TTC549 (cell line): ENCODE results near the gene TMTC1.
"Not testable (repeated sequence)": the region's sequence is repeated elsewhere in the genome, so short reads cannot be mapped to it uniquely, and the experiment has no call there.

Experiments used
- FAIRE-seq: peaks from 2 replicates; lab custom pipeline; 2012; peaks lifted over from hg19 to GRCh38; lab: Jason Lieb, UNC

The TMTC1 gene

DNA sequence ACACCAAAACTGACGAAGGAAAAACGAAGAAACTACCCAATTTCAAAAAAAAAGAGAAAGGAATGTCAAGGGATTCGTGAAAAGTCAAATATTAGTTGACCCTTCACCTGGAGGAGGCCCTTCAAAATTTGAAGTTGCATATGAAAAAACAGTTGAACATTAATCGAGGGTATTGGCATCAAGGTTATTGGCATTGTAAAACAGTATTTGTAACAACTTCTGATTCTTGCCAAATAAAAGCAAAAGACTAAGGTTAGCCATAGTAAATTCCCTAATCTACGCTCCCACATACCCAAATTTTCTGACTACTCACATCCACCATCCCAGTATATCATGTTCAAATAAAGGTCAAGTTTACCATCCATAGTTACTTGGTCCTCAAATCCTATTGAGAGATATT lies 118.6 kb downstream of the TMTC1 start:
- FAIRE-seq, result no peak

DNA sequence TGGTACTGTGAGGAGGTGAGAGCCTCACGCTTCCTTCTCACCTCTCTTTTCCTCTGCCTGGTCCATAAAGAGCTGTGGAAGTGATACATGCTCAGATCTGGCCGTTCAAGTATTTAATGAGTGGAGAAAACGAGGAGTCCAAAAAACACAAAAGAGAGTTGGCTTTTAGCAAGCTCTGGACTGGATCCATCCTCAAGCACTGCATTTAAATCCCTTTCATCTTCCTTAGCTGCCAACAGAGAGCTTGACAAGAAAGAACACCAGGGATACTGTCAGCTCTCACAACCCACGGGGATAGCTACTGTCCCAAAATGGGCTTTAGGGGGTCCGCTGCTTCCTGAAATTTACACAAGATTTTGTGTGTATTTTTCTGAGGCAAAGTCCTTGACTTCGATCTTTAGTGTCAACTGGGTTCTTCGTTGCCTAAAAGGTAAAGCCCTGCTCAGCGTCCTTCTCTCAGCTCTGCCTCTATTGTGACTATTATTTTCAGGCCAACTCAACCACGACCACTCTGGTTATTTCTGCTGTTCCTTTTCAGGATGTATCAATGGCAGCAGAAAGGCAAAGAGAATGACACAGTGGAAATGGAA lies 120.9 kb downstream of the TMTC1 start:
- FAIRE-seq, result no peak

GRCh38 chr12:29660847-29661246 lies 122.9 kb downstream of the TMTC1 start:
- no peak for FAIRE-seq

- no peak for FAIRE-seq
Measured at GRCh38 chr12:29656762-29657538, 126.8 kb downstream of the TMTC1 start.

- no peak for FAIRE-seq
Measured at GRCh38 chr12:29655861-29656260, 127.9 kb downstream of the TMTC1 start.

DNA sequence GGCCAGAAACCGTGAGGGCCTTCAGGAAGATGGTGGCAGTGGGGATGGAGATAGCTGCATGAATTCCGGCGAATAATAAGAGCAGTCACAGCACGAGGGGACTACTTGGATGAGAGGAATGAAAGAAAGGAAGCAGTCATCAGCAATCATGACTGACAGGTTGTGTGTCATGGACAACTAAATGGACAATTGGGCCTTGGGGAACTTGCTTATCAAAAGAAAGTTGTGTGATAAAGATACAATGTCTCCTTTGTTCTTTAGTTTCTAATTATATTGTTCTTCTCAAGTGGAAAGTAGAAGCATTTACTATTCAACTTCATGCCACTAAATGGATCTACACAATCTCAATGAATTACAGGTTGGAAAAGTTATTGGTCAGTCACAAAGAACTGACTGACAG lies 130.5 kb downstream of the TMTC1 start:
- no peak for FAIRE-seq

DNA sequence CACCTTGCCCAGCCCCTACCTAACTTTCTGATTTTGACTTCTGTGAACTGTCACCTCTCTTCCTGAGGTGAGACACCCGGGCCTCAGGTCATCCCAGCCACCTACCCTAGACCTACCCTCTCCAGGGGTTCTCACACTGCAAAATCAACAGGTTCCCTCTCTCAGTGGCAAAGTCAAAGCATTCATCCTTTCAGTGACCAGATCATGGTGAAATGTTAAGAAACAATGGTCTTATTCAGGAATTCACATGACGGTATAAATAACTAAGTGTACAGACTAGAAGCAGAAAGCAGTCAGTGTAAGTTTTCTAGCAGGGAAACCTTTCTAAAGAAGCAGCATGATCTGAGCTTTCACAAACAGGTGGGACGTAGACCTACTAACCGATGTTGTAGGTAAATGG lies 133.4 kb downstream of the TMTC1 start:
- FAIRE-seq, result no peak

- no peak for FAIRE-seq
Measured at GRCh38 chr12:29649722-29650121, 134.0 kb downstream of the TMTC1 start.

GRCh38 chr12:29644536-29645162 lies 139.1 kb downstream of the TMTC1 start:
- FAIRE-seq, result no peak

DNA sequence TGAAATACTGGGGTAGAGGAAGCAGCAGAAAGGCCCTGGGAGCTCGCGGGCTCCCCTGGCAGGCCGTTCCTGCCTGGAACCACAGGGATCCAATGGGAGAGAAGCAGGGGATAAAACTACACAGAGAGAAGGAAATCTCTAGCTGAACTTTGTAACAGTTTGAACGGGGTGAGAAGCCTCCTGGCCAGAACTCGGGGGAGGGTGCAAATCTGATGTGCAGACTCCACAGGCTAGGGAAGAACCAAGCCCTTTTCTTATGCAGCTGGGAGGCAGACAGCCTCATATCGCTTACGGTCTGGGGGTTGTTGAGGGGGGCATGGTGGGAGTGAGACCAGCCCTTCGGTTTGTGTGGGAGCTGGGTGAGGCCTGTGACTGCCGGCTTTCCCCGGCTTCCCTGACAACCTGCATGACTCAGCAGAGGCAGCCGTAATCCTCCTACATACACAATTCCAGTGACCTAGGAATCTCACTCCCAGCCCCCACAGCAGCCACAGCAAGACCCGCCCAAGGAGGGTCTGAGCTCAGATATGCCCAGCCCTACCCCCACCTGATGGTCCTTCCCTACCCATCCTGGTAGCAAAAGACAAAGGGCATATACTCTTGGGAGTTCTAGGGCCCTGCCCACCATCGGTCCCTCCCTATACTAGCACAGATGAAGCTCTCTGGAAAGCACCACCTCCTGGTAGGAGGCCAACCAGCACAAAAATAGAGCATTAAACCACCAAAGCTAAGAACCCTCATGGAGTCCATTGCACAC lies 143.0 kb downstream of the TMTC1 start:
- FAIRE-seq, result no peak

GRCh38 chr12:29639893-29640495 lies 143.7 kb downstream of the TMTC1 start:
- no peak for FAIRE-seq

GRCh38 chr12:29638528-29638927 lies 145.2 kb downstream of the TMTC1 start:
- no peak for FAIRE-seq

GRCh38 chr12:29634057-29634456 lies 149.7 kb downstream of the TMTC1 start:
- no peak for FAIRE-seq

- not testable (repeated sequence) for FAIRE-seq
Measured at GRCh38 chr12:29630164-29630563, 153.6 kb downstream of the TMTC1 start.

GRCh38 chr12:29627221-29627620 lies 156.5 kb downstream of the TMTC1 start:
- no peak for FAIRE-seq

DNA sequence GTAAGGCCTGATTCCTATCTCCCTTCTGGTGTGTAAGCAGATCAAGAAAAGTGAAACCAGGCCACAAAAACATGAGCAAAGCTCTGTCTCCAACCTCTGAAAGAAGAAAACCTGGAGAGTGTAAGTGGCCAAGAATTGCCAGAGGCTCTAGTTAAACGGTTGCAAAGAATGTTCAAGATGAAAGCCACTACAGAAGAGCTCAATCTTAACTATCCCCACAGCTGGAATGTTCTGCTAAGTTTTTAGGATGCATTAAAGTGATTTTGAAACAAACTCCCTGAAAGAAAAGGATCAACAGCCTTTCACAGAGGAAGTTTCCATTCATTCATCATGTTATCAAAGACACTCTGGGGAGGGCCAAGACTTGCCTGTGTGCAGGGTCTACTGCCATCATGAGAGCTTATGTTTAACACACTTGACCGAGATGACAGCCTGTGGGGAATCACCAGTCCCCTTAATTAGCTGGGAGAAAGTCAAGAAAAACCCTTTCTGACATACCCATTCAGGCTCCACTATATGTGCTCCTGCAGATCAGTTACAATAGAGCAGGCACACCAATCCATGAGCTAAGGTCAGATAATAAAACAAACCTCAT lies 158.3 kb downstream of the TMTC1 start:
- no peak for FAIRE-seq

DNA sequence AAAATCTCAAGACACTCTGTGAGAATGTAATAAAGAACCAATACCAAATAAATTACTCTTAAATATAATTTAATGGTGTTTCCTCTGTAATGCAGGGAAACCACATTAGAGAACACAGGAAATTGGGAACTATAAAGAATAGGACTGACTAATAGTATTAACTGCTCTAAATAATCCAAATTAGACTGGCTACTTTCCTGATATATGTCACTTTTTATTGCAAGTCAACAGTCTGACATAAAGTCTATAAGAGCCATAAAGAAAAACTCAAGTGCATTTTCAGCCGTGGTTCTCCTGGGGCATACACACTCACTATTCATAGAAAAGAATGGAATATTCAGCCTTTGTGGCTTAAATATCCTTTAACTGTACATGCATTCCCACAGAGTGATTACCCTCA lies 161.5 kb downstream of the TMTC1 start:
- FAIRE-seq, result no peak

GRCh38 chr12:29620030-29620429 lies 163.7 kb downstream of the TMTC1 start:
- FAIRE-seq, result no peak

DNA sequence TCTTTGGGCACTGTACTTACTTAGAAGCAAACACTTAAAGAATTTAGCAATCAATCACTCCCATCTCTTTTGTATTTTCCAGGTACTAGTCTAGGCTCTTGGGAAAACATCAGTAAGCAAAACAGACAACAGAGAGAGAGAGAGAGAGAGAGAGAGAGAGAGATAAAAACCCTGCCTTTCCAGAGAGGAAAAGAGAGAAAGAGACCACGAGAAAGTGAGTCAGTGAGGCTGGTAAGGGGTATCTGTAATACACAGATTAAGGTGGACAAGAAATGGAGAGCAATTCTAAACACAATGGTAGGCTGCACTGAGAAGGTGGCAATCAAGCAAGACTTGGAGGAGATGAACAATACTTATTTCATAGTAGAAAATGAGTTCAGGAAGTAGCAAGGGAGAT lies 166.3 kb downstream of the TMTC1 start:
- FAIRE-seq, result no peak

- no peak for FAIRE-seq
Measured at GRCh38 chr12:29616664-29617406, 166.9 kb downstream of the TMTC1 start.

- no peak for FAIRE-seq
Measured at GRCh38 chr12:29614694-29615325, 168.9 kb downstream of the TMTC1 start.
